GM20431 (cell line): ENCODE data around the gene TIRAP.

ENCODE experiments used
- in situ Hi-C: fragments of 300-500 bp; cut with MseI, MboI; formaldehyde crosslinking; loops from one replicate; pipeline ENCODE4 v1.15.0; 2020; ENCODE audit warnings: low sequenced_read_pairs; ENCODE audit not compliant: unreplicated experiment

Gene TIRAP

DNA sequence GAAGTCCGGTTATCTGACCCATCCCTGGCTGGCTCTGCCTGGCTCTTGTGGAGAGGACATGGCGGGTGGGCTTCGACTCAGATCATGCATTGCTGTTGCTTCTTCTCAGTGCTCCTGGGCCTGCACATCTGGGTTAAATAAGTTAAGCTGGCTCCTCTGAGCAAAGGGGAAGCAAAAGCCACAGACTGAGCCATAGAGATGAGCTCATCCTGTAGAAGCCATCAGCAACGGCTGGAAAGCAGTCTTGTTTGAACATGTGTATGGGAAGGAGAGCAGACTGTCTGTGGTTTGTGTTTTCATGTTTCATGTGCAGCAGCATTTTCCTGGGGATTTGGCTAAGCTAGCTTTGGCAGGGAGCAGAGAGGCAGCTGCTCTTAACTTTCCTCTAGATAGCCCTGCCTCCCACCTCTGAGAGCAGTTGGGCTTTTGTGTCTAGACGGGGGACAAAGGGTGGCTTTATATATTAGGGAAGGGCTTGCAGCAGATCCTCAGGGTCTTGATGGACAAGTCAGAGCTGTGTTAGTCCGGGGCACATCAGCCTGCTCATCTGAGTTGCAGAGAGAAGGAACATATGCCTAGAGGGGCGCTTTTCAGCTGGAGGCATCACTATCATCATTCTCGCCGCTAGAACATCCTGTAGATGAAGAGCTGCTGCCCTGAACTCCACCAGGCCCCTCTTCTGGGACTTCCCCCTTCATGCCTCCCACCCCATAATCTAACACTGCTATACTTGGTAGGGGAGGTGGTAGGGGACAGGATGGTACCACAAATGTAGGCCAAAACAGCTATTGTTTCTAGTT lies 35.9 kb downstream of the TIRAP start:
- in situ Hi-C loops: no loop called here

DNA sequence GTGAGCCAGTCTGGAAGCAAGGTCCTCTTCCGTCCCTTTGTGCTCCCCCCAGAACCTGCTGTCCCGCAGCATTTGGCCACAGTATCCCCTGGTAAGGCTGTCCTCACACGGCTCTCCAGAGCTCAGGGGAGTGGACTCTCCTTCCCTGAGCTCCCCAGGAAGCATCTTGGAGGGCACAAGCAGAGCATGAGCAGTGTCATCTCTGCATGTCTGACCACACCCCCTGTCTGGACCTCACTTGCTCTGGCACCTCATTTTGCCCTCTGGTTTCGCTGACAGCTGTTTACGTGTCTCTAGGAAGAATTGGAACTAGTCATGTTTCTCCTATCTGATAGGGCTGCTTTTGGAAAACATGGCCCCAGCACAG lies 36.5 kb downstream of the TIRAP start:
- in situ Hi-C loops: no loop called here

DNA sequence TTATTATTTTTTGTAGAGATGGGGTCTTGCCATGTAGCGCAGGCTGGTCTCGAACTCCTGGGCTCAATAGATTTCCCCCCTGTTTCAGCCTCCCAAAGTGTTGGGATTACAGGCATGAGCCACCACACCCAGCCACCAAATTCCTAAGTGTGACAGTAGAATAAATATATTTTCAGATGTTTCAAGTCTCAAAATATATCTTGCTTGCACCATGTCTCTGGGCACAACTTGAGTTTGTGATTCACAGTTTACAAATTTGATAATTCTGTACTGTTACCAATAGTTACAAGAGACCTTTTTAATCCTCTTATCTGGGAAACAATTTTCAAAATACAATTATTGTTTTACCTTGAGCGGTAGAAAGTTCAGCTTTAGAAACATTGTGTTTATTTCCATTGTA lies 40.1 kb downstream of the TIRAP start:
- in situ Hi-C loops: no loop called here

DNA sequence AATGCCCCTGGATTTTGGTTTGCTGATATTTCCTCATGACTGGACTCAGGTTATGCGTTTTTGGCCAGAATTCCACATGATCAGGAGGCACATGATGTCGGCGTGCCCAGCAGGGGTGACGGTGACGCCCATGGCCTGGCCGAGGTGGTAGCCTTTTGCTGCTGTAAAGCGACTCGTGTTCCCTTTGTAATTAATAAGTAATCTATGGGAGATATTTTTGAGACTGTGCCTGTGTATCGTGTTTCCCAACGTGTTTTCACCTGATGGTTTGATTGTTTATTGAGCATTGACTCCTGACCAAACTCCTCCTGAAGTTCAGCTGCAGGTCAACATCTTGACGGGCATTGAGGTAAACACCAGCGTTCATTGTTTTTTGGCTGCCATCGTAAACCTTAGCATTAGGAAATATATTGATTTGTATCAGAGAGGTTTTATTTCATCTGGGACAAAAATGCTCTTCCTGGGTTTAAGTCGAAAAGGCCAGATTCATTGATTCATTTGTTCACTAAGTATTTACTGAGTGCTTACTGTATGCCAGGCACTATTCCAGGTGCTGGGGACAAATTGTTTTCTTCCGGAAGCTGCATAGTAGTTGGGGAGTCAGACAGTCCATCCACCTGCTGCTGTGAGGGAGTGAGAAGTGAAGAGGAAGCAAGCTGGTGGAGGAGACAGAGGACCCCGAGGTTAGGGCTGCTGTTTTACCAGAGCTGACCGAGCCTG lies 44.5 kb downstream of the TIRAP start:
- in situ Hi-C loops: no loop called here

DNA sequence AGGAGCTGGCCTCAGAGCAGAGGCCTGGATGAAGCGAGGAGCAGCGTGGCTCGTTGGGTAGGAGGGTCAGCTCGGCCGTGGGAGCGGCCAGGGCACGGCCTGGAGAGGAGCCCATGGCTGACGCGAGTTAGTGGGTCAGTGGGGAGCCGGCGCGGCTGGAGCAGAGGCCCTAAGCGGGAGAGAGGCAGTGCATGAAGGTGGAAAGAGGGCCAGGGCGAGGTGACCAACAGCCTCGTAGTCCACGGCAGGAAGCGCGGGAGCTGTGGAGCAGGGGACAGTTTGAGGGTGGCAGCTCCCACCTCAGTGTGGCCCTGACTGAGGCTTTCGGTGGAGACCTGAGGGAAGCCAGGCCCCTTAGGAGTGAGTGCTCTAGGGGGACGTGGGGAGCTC lies 45.1 kb downstream of the TIRAP start:
- in situ Hi-C loops: no loop called here

DNA sequence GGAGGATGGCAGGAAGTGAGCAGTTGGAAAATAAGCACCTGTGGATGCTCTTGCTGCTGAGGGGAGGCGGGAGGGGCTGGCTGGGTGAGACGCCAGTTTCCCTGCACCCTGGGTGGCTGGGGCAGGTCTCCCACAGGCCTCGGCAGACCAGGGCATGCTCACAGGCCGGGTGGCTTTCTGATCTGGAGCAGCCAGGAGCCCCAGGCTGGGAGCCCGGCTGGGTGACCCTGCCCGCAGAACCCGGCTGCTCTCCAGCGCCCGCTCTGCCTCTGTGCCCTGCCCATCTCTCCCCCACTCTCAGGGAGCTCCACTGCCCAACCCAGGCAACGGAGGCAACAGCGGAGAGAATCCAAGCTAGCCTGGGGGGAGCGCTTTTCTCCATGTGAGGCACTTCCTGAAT lies 45.6 kb downstream of the TIRAP start:
- in situ Hi-C loops: no loop called here

DNA sequence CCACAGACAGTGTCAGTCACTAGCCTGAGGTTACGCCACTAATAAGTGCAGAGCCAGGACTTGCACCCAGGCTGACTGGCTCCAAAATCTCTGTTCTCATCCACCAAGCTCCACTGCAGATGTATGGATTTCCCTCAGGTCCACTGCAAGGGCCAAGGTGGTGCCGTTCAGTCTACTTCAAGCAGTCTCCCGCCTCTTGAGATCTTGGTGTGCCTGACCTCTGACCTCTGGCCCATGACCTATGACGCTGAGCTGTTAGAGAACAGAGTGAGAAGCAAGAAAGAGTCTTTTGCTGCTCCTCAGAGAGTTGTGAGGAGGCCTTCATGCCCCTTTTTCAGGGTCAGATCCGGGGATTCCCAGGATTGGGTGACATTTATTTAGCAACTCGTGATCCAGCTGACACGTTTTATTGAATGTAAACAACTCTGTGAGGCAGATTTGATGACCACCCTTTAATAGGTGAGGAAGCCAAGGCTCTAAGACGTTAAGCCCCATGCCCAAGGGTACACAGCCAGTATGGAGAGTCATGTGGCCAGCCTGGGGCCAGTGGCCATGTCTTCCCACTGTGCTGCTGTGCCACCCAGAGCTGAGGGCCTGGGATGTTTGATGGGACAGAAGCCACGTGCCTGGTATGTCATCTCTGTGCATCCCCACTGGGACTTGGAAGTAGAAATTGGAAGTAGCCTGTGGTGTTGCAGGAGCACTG lies 46.2 kb downstream of the TIRAP start:
- in situ Hi-C loops: no loop called here

DNA sequence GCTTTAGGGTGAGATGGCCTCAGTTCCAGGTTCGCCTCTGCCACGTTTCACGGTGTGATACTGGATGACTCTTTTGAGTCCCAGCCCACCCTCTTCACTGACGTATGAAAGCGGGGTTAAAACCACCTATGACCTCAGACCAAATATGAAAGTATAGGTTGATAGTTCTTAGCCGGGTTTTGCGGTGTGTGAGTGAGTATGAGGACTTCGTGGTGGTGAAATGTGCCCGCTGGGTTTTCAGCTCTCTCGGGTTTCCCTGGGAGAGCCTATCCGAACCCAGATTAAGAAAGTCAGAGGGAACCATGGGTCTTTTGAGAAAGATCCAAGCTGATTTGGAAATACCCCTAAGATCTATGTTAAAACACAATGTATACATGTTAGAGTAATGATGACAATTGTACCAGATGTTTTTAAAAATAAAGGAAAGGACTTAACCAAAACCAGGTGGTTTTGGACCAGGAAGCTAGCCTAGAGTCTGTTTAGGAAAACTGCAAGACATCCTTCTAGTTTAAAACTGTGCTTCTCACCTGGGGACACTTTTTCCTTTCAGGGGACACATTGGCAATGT lies 46.8 kb downstream of the TIRAP start:
- in situ Hi-C loops: no loop called here

DNA sequence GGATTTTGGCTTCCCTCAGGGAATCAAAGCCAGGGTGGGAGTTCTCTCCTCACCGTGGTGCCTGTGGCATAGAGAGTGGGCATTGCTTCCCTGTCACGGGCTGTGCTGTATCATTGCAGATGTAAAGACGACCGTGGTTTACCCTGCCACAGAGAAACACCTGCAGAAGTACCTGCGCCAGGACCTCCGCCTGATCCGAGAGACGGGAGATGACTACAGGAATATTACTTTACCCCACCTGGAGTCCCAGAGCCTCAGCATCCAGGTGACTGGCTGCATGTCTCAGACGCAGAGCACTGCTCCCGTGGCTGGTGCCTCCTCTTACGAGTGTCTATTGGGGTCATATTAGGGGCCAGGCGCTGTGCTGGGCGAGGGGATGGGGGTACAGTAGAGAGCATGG lies 48.4 kb downstream of the TIRAP start:
- in situ Hi-C loops: no loop called here

DNA sequence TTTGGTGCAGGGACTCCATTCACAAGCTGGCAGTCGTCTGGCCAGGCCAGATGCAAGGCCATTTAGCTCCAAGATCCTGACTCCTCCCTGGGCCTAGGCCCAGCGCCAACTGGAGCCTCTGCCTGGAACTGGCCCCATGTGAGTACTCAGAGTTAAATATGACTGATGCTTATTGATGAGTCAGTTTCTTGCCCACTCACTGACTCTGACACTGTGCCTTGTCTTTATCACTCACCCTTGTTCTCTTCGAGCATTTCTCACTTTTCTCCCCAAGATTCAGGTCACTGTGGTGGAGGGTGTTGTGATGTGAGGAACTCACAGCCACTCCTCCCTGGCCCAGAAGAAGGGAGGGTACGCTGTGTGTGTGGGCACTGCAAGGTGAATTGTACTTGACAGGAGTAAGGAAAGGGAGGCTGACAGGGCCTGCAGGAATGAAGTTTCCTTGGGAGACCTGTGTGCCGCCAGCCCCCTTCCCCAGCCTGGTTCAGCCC lies 49.4 kb downstream of the TIRAP start:
- in situ Hi-C loops: no loop called here

DNA sequence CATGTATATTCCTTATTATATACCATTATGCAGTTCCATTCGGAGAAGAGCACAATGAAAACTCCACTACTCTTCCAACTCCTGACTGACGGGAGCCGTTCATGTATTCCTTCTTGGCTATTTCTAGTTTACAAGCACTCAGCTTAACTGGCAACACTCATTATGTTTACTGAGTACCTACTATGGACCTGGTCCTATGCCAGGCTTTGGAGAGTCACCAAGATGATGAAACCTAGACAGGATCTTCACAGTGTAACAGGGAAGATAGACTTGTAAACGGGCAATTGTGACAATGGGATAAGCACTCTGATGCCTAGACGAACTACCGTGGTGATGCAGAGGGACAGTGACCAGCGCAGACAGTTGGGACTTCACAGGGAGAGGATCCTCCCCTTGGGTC lies 50.2 kb downstream of the TIRAP start:
- in situ Hi-C loops: no loop called here

DNA sequence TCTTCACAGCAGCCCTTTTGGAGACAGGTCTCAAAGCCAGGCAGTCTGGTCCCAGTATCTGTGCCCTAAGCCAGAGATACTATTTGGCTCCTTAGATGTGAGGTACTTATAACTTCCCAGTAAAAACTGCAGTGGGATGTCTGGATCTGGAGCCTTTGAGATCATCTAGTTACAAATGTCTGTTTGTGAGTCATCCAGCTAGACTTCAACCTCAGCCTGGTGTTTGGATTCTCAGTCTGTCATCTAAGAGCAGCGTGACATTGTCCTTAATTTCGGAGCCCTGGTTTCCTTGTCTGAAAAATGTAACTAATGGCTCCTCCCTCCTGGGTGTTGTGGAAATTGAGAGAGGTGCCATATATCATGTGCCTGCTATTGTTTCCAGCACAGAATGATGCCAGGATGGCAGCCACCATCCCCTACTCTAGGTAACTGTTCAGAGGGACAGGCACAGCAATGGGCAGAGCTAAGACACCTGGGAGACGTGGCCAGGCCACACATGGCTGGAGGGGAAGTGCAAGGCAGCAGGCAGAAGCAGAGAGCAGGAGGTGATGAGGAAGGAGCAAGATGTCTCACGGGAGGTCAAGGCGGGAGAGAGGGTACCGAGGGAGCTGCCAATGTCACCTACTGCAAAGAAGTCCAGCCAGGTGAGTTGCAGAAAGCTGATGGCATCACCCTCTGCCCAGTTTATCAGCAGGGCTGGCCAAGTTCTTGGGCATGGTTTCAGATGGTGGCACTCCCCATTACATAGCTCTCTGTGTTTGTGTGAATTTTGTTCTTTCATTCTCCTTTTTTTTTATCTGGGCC lies 52.0 kb downstream of the TIRAP start:
- in situ Hi-C loops: no loop called here

DNA sequence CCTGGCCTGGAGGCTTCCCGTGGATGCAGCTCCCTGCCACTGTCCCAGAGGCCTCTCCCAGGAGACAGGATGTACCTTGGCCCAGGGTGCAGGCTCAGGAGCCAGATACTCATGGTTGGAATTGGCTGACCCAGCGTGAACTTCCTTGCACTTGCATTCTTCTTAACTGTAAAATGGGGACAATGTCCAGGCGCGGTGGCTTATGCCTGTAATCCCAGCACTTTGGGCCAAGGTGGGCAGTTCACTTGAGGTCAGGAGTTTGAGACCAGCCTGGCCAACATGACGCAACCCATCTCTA lies 52.5 kb downstream of the TIRAP start:
- in situ Hi-C loops: no loop called here

DNA sequence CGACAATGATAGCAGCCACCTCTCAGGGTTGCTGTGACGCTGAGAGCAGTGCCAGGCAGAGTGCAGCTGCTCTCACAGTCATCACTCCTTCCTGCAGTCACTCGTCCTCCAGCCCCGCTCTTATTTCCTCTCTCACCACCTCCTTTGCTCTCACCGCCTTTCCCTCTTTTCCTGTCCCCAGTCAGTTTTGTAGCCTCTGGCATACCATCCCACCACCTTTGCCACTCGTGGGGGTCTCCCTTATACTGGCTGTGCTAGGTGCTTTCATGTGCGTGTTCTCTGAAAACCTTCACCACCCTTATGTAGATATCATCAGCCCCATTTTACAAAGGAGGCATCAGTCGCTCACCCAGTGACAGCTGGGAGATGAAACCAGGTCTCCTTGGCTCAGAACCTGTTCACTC lies 53.2 kb downstream of the TIRAP start:
- in situ Hi-C loops: no loop called here

DNA sequence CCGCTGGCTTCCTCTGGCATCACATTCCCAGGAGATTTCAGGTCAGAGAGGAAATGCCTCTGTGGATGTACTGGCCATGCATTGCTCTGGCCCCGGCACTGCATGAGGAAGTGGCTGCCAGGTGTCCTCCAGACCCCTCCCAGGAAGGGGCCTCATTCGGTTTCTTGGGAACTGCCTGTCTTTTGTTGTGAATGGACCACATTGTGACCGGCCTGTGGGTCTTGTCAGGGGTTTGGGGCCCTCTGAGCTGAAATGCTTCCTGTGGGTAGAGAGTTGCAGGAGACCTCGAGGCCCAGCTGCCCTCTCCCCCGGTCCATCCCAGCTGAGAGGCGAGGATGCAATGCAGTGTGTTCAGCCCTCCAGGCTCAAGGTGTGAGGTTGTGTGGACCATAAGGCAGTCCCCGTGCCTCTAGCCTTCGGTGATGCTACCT lies 53.8 kb downstream of the TIRAP start:
- in situ Hi-C loops: no loop called here

DNA sequence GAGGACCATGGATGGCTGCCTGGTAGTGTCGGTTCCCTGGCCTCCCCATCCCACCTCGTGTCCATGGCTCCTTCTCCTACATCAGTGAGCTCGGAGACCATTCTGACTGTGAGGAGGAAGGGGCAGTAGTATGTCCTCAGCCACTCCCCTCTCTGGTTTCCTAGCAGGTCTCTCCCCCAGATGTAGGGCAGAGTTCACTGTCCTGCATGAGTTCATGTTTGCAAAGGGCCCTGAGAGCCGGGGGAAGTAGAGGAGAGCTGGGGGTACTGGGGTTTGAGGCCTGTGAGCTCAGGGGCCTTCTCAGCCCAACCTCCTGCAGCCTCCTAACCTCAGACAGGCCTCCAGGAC lies 54.2 kb downstream of the TIRAP start:
- in situ Hi-C loops: no loop called here

DNA sequence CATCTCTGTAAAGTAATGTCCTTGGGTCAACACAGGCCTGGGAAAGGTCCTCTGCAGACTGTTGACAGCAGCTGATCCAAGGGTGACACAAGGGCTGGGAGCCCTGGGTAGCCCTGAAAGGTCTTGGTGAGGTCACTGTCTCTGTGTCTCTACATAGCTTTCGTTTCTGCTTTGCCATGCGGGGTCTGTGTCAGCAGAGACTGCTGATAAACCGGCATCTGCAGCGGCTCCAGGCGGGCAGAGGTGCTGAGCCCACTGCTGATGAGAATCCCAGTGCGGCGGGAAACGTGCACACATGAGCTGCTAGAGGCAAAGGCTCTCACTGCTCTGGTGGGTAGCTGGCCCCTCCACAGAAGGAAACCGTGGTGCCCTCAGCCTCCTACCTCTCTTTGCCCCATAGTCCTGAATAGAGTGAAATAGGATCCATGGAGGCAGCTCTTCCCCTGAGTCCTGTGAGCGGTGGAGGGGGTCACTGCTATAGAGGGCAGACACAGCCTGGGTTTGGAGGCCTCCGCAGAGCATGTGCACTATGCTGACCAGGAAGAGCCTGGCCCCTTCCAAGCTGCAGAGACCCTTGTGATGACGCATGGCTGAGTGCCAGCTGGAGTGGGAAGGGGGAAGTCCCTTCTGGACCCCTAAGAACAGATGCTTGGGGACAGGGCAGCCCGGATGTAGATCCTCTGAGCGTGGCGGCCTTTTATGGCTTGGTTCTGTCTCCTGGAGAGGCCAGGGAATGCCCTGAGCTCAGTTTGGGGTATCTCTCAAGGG lies 54.8 kb downstream of the TIRAP start:
- in situ Hi-C loops: no loop called here

DNA sequence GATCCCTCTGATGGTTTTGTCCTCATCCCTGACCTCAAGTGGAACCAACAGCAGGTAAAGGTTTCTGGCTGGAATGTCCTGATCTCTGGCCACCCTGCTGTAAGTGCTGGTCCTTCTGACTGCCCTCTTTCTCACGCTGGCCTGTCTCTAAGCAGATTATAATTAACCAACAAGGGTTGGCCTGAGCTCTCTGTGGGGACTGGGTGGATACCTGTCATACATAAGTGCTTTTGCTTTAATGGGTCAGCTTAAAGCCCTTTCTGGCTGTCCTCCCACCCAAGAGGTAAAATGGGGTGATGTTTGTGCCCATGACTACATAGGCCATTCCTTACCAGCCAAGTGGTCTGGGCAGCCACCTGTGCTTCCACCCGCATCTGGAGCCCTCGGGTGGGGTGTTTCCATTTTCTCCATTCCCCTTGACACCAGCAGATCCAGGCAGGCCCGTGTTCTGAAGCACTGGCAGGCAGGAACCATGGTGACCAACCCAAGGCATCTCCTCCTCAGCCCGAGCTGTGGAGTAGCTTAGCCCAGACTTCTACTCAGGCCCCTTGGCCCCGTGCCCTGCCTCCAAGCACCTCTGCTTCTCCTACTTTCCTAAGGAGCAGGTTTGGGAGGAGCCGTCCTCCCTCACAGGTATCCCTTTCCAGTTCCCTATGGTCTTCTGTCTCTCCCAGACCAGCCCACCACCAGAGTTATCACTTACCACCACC lies 55.6 kb downstream of the TIRAP start:
- in situ Hi-C loops: no loop called here
